Fibroblast of pulmonary artery (primary cell): ENCODE measurements around the gene NEURL3.
"Not testable (repeated sequence)": the region's sequence is repeated elsewhere in the genome, so short reads cannot be mapped to it uniquely, and the experiment has no call there.

Experiments
- DNase-seq: peaks from one replicate; pipeline ENCODE4 v3.0.0-alpha.2; 2010; ENCODE audit warnings: low read depth
- H3K4me3 ChIP-seq: replicated peaks from 2 replicates; pipeline ENCODE4 v1.5.1; 2011; ENCODE audit warnings: low read depth, mild to moderate bottlenecking, control low read depth, low read length, moderate library complexity
- TF ChIP-seq, protein P1 (sequence below): IDR thresholded peaks from 2 replicates; pipeline ENCODE4 v1.5.1; 2011; ENCODE audit warnings: mild to moderate bottlenecking, control low read depth, low read length, inconsistent platforms; ENCODE audit errors: missing control alignments

NEURL3 gene

DNA sequence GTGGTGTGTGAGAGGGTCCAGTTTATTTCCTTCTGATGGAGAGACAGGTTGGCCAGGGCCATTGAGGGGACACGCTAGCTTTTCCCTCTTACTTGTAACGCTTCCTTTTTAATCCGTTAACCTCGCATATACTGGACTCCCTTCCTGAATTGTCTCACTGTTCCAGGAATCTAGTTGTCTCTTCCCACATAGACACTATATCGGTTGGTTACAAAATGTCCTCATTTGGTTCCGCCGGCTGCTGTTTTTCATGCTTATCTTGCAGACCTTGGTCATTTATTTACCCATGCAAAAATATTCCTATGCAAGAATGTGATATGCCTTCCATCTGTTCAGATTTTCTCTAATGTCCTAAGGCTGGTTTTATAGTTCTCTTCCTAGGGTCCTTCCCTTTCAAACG lies 35.0 kb downstream of the NEURL3 start:
- TF ChIP-seq, protein P1, sequence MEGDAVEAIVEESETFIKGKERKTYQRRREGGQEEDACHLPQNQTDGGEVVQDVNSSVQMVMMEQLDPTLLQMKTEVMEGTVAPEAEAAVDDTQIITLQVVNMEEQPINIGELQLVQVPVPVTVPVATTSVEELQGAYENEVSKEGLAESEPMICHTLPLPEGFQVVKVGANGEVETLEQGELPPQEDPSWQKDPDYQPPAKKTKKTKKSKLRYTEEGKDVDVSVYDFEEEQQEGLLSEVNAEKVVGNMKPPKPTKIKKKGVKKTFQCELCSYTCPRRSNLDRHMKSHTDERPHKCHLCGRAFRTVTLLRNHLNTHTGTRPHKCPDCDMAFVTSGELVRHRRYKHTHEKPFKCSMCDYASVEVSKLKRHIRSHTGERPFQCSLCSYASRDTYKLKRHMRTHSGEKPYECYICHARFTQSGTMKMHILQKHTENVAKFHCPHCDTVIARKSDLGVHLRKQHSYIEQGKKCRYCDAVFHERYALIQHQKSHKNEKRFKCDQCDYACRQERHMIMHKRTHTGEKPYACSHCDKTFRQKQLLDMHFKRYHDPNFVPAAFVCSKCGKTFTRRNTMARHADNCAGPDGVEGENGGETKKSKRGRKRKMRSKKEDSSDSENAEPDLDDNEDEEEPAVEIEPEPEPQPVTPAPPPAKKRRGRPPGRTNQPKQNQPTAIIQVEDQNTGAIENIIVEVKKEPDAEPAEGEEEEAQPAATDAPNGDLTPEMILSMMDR = no peak
- H3K4me3 ChIP-seq = peak overlapping the region; percentile 14
- no peak for DNase-seq

DNA sequence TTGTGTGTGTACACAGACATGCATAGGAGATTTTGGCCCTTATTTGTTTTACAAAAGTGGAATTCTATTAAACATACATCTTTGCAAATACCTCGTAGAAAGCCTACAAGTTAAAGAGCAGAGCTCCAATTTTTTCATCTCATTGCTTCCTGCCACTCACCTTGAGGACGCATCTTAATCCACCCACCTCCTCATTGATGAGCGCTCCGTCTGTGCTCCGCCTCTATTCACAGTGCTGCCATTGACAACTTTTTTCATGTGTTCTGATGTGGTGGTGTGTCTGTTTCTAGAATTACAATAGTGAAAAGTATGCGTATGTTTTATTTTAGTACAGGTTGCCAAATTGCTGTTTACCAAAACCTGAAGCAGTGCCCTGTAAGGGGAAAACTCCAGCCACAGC lies 36.3 kb downstream of the NEURL3 start:
- DNase-seq = no peak
- TF ChIP-seq, protein P1 = no peak
- no peak overlapping the region for H3K4me3 ChIP-seq

DNA sequence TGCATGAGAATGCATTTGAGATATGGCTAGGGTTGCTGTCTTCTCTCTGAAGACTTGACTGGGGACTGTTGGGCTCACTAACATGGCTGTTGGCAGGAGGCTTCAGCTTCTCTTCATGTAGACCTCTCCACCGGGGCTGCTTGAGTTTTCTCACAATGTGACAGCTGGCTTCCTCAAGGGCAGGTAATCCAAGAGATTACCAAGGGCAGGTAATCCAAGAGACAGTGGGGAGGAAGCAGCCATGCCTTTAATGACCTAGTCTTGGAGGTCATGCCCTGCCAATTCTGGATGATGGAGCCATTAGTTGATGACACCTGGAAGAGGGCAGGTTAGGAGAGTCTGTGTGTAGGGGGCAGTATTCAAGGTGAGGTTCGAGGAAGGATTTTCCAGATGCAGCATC lies 40.5 kb downstream of the NEURL3 start:
- no peak overlapping the region for H3K4me3 ChIP-seq
- no peak for DNase-seq
- TF ChIP-seq, protein P1 = no peak

DNA sequence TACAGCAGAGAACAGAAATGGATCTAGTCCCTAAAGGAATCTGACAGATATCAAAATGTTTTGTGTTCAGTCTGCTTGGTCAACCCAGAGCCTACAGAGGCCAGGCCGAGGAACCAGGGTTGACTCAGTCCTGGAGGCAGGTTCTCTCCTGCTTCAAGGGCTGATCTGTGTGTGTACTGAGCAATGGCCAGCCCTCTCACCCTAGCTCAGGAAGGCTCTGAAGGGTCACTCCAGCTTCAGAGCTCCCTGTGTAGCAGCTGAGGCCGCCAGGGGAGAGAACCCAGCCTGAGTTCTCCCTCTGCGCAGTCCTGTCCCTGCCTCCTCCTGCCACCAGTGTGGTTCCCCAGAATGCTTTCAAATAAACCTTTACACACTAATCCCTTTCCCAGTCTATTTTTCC lies 41.1 kb downstream of the NEURL3 start:
- TF ChIP-seq, protein P1 = no peak
- no peak for DNase-seq

DNA sequence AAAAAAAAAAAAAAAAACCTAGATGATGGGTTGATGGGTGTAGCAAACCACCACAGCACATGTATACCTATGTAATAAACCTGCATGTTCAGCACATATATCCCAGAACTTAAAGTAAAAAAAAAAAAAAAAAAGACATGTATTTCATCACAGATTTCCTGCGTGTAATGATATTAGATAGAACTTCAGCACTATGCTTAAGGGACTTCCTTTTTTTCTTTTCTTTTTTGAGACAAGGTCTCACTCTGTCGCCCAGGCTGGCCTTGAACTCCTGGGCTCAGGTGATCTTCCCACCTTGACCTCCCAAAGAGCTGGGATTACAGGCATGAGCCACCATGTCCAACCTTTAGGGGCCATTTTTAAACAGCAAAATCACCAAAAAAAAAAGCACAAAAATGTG lies 42.0 kb downstream of the NEURL3 start:
- no peak overlapping the region for H3K4me3 ChIP-seq
- TF ChIP-seq, protein P1 = no peak
- no peak for DNase-seq

More for the DNA sequence above, 41.1 kb downstream of the NEURL3 start:
- no peak overlapping the region for H3K4me3 ChIP-seq

DNA sequence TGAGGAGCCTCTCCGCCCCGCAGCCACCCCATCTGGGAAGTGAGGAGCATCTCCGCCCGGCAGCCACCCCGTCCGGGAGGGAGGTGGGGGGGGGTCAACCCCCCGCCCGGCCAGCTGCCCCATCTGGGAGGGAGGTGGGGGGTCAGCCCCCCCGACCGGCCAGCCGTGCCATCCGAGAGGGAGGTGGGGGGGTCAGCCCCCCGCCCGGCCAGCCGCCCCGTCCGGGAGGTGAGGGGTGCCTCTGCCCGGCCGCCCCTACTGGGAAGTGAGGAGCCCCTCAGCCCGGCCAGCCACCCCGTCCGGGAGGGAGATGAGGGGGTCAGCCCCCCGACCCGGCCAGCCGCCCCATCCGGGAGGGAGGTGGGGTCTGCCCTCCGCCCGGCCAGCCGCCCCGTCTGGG lies 43.5 kb downstream of the NEURL3 start:
- H3K4me3 ChIP-seq, DNase-seq: not testable (repeated sequence)

DNA sequence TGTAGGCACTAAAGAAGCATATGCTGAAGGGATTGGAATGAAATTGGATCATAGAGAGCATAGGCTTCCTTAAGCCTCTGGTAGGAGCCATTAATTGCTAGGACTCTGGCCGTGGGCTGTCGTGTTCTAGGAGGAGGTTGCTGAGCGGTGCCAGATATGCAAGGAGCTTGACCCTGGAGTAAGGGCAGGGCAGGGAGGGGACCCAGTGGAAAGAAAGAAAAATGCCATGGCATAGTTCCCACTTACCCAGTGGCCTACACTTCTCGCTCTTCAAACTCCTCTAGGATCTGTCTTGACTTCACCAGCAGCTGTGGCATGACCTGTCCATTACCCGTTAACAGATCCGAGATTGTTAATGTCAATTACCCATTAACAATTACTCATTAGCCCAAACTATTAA lies 53.1 kb downstream of the NEURL3 start:
- no peak overlapping the region for H3K4me3 ChIP-seq
- DNase-seq = no peak
- TF ChIP-seq, protein P1 = no peak

DNA sequence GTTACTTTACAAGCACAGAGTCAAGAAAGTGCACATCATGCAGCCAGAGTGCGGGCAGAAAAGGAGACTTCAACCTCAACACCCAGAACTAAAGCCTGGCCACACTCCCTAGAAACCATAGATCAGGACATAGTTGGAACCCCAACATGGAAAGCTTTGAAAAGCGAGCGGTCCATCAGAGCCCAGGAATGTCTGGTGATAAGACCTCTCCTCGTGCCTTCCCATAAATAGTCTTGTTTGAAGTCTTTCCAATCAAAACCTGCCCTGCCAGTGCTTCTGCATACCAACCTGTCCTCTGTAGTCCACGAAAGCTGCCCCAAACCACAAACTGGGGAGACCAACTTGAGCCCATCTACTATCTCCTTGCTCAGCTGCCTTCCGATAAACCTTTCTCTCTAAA lies 55.5 kb downstream of the NEURL3 start:
- TF ChIP-seq, protein P1 = no peak
- no peak overlapping the region for H3K4me3 ChIP-seq
- DNase-seq = no peak
